ENCODE data around the gene RFX2. TPM values are rescaled to one million over a fixed set of nuclear protein-coding genes. Genes with fewer than 3 reads are reported as not detected.

RFX2 gene
- total RNA-seq, 1 donor from 2014 or later: 7.2 TPM

- DNase-seq: no peak
Observed at GRCh38 chr19:6059988-6060599, 50.2 kb downstream of the RFX2 start.

- no peak for DNase-seq
Observed at GRCh38 chr19:6059396-6059947, 50.8 kb downstream of the RFX2 start.

GRCh38 chr19:6058518-6059201 is 51.6 kb downstream of the RFX2 start:
- DNase-seq: no peak

GRCh38 chr19:6057651-6058517 is 52.4 kb downstream of the RFX2 start:
- no peak for DNase-seq

GRCh38 chr19:6056801-6057650 is 53.3 kb downstream of the RFX2 start:
- DNase-seq: peak; percentile 66

GRCh38 chr19:6056282-6056741 is 54.0 kb downstream of the RFX2 start:
- DNase-seq: no peak

GRCh38 chr19:6055013-6055795 is 55.1 kb downstream of the RFX2 start:
- DNase-seq: no peak

- peak; percentile 21 for DNase-seq
Observed at GRCh38 chr19:6048793-6049405, 61.4 kb downstream of the RFX2 start.

GRCh38 chr19:6048348-6048747 is 62.0 kb downstream of the RFX2 start:
- no peak for DNase-seq

- no peak for DNase-seq
Observed at GRCh38 chr19:6047741-6048251, 62.5 kb downstream of the RFX2 start.

- DNase-seq: no peak
Observed at GRCh38 chr19:6047256-6047655, 63.0 kb downstream of the RFX2 start.

GRCh38 chr19:6045108-6045507 is 65.2 kb downstream of the RFX2 start:
- no peak for DNase-seq

- no peak for DNase-seq
Observed at GRCh38 chr19:6044056-6044805, 66.1 kb downstream of the RFX2 start.

GRCh38 chr19:6042776-6043726 is 67.2 kb downstream of the RFX2 start:
- no peak for DNase-seq

GRCh38 chr19:6041991-6042481 is 68.3 kb downstream of the RFX2 start:
- no peak for DNase-seq

GRCh38 chr19:6041071-6041470 is 69.2 kb downstream of the RFX2 start:
- no peak for DNase-seq

GRCh38 chr19:6039566-6040225 is 70.6 kb downstream of the RFX2 start:
- DNase-seq: no peak

Data from skin of body (tissue), 2 donors.